Ramos (cell line): ENCODE data around the gene ZMYND8.

Source experiments
- in situ Hi-C: fragments of 300-500 bp; cut with MboI; formaldehyde crosslinking; loops from one replicate; pipeline ENCODE4 v1.14.3; 2022; ENCODE audit warnings: low sequenced_read_pairs; ENCODE audit not compliant: unreplicated experiment

Gene ZMYND8

GRCh38 chr20:47356526-47357295 is at the start of gene ZMYND8:
Gene ZMYND8, minus strand, starts transcription at chr20:47356699. Its CDS starts 29 bp downstream, at chr20:47356670.
- in situ Hi-C loops: no loop called here

GRCh38 chr20:47405775-47406325 is 49.4 kb upstream of the ZMYND8 start:
- in situ Hi-C loops: no loop called here

GRCh38 chr20:47400685-47401084 is 44.2 kb upstream of the ZMYND8 start:
- in situ Hi-C loops: no loop called here

GRCh38 chr20:47397652-47398301 is 41.3 kb upstream of the ZMYND8 start:
- in situ Hi-C loops: loop anchor here (10.0 to 25.0 kb wide), 2 partner anchors 227 to 635 kb away; no protein-coding TSS in a partner anchor

GRCh38 chr20:47396762-47397476 is 40.4 kb upstream of the ZMYND8 start:
- in situ Hi-C loops: loop anchor here (10.0 to 25.0 kb wide), 2 partner anchors 228 to 635 kb away; no protein-coding TSS in a partner anchor

GRCh38 chr20:47393796-47394514 is 37.5 kb upstream of the ZMYND8 start:
- in situ Hi-C loops: loop anchor here (10.0 to 25.0 kb wide), 2 partner anchors 231 to 632 kb away; no protein-coding TSS in a partner anchor

GRCh38 chr20:47392721-47393073 is 36.2 kb upstream of the ZMYND8 start:
- in situ Hi-C loops: loop anchor here (10.0 to 25.0 kb wide), 2 partner anchors 232 to 630 kb away; no protein-coding TSS in a partner anchor

GRCh38 chr20:47392015-47392720 is 35.7 kb upstream of the ZMYND8 start:
- in situ Hi-C loops: loop anchor here (10.0 to 25.0 kb wide), 2 partner anchors 233 to 630 kb away; no protein-coding TSS in a partner anchor

- in situ Hi-C loops: loop anchor here (10.0 to 25.0 kb wide), 2 partner anchors 233 to 629 kb away; no protein-coding TSS in a partner anchor
Observed at GRCh38 chr20:47391276-47392010, 34.9 kb upstream of the ZMYND8 start.

GRCh38 chr20:47389867-47390347 is 33.4 kb upstream of the ZMYND8 start:
- in situ Hi-C loops: loop anchor here (10.0 to 25.0 kb wide), 2 partner anchors 235 to 628 kb away; no protein-coding TSS in a partner anchor

GRCh38 chr20:47385968-47386367 is 29.5 kb upstream of the ZMYND8 start:
- in situ Hi-C loops: loop anchor here (25.0 kb wide), 1 partner anchor 624 kb away; no protein-coding TSS in a partner anchor

- in situ Hi-C loops: loop anchor here (5.0 to 25.0 kb wide), 3 partner anchors 106 to 621 kb away; no protein-coding TSS in a partner anchor
Observed at GRCh38 chr20:47382746-47383415, 26.4 kb upstream of the ZMYND8 start.

- in situ Hi-C loops: loop anchor here (5.0 to 25.0 kb wide), 3 partner anchors 103 to 618 kb away; no protein-coding TSS in a partner anchor
Observed at GRCh38 chr20:47380481-47380880, 24.0 kb upstream of the ZMYND8 start.

- in situ Hi-C loops: loop anchor here (5.0 to 25.0 kb wide), 3 partner anchors 102 to 617 kb away; no protein-coding TSS in a partner anchor
Observed at GRCh38 chr20:47379433-47380150, 23.1 kb upstream of the ZMYND8 start.

- in situ Hi-C loops: loop anchor here (25.0 kb wide), 1 partner anchor 615 kb away; no protein-coding TSS in a partner anchor
Observed at GRCh38 chr20:47377122-47377722, 20.7 kb upstream of the ZMYND8 start.

- in situ Hi-C loops: loop anchor here (25.0 kb wide), 1 partner anchor 614 kb away; no protein-coding TSS in a partner anchor
Observed at GRCh38 chr20:47376096-47376643, 19.7 kb upstream of the ZMYND8 start.
